Amniotic epithelial cell (primary cell): Measurements from ENCODE around the gene ZFP36L1.

Experiments used
- DNase-seq: peaks from one replicate; pipeline ENCODE4 v3.0.0-alpha.2; 2010; ENCODE audit warnings: low read depth

The ZFP36L1 gene

DNA sequence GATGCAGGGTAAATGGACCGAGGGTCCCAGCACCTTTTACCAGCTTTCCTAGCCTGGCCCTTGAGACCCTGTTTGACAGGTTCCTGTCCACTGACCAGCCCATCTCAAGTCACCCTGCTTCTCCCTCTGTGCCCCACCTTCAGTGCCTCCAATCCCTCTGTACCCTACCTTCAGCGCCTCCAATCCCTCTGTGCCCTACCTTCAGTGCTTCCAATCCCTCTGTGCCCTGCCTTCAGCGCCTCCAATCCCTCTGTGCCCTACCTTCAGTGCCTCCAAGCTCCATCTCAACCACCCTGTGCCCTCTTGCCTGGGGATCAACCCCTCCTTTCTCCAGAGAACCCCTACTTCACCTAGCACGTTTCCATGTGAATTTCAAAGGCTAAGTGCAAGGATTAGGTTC is 54.3 kb downstream of the ZFP36L1 start:
- DNase-seq: no peak
